ENCODE measurements around the gene MEX3D. TPM values are rescaled to one million over a fixed set of nuclear protein-coding genes. Genes with fewer than 3 reads are reported as not detected.

MEX3D gene
- total RNA-seq, 2 experiments from 2014 or later, result 11.9 to 13.6 TPM

DNA sequence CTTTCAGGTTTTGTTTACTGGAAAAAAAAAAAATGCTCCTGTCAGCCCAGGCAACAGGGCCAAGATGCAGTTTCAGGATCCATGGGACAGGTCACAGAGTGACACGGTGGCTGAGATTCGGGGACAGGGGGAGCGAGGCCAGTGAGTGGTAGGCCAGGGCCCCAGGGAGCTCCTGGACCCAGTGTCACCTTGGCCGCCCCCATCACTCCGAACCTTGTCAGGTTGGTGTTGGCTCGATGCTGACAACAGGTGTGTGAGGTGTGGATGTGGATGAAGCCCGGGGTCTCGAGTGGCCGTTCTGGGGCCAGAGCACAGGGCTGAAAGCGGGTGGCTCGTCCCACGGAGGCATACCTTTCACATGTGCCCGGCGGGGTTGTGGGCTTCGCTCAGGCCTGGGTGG is 43.2 kb upstream of the MEX3D start:
- TF ChIP-seq, protein P1, sequence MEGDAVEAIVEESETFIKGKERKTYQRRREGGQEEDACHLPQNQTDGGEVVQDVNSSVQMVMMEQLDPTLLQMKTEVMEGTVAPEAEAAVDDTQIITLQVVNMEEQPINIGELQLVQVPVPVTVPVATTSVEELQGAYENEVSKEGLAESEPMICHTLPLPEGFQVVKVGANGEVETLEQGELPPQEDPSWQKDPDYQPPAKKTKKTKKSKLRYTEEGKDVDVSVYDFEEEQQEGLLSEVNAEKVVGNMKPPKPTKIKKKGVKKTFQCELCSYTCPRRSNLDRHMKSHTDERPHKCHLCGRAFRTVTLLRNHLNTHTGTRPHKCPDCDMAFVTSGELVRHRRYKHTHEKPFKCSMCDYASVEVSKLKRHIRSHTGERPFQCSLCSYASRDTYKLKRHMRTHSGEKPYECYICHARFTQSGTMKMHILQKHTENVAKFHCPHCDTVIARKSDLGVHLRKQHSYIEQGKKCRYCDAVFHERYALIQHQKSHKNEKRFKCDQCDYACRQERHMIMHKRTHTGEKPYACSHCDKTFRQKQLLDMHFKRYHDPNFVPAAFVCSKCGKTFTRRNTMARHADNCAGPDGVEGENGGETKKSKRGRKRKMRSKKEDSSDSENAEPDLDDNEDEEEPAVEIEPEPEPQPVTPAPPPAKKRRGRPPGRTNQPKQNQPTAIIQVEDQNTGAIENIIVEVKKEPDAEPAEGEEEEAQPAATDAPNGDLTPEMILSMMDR (conservative IDR thresholded peaks at IDR 0.05; ENCODE audit: low read length), result no peak
- TF ChIP-seq EZH2phosphoT487 (IDR thresholded peaks at IDR 0.05; ENCODE audit: borderline replicate concordance, low read depth, low read length), result no peak
- Histone ChIP-seq H3K27ac (ENCODE audit: low read depth, low read length, poor library complexity, severe bottlenecking) (peak overlapping the region; percentile 88), H3K36me3 (ENCODE audit: insufficient read depth, low read length) (peaks cover 82% of the 10 kb centered on the region), H3K4me3 (ENCODE audit: low read depth, low read length, poor library complexity, severe bottlenecking) (no peak overlapping the region), H3K79me2 (ENCODE audit: insufficient read depth, low read depth, low read length) (peaks cover 6% of the 10 kb centered on the region; the same call in 1 of the 2 replicates), H3K9me2 (ENCODE audit: insufficient read depth, low read length) (no peaks in the 10 kb centered on the region), H3K4me1 (ENCODE audit: insufficient read depth, low read length, poor library complexity, severe bottlenecking) (peaks cover 79% of the 10 kb centered on the region), H2AFZ (ENCODE audit: low read length) (no peak overlapping the region), H3K9me3 (ENCODE audit: low read length) (no peaks in the 10 kb centered on the region), H4K20me1 (ENCODE audit: insufficient read depth, low read length) (no peaks in the 10 kb centered on the region), H3K4me2 (ENCODE audit: low read length) (peak overlapping the region; percentile 37)
- intact Hi-C loops (cut with micrococcal nuclease; ENCODE audit: unreplicated experiment), result no loop called here
- DNase-seq (ENCODE audit: low spot score), result no peak
- ChIA-PET POLR2A (interaction anchor here (0.6 kb wide), 1 partner anchor 849 kb away, joined by 7 read pairs; no protein-coding TSS in a partner anchor), CTCF (ENCODE audit: unreplicated experiment) (no interaction called here)
- BruUV-seq (replicated peaks), result no TSS peak

DNA sequence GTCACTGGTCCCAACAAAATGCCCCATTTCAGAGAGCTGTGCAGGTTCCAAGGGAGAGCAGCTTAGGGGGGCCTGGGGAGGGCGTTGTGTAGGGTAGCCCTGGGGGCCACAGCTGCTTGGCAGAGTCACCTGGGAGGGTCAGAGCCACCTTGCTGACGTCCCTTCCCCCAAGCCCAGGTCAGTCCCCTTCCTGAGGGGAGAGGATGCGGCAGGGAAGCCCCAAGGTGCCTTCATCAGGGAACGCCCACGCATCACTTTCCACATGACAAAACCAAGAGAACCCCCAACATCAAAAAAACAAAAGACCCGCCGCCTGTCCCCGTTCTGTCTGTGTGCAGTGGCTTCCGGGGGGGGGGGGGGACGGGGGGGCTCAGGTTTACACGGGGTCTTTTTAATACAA is 42.5 kb upstream of the MEX3D start:
- Histone ChIP-seq H3K9me2 (ENCODE audit: insufficient read depth, low read length) (no peaks in the 10 kb centered on the region), H3K9me3 (ENCODE audit: low read length) (no peaks in the 10 kb centered on the region), H3K4me3 (ENCODE audit: low read depth, low read length, poor library complexity, severe bottlenecking) (no peak overlapping the region), H3K27ac (ENCODE audit: low read depth, low read length, poor library complexity, severe bottlenecking) (peak overlapping the region; percentile 88), H2AFZ (ENCODE audit: low read length) (no peak overlapping the region), H4K20me1 (ENCODE audit: insufficient read depth, low read length) (no peaks in the 10 kb centered on the region), H3K36me3 (ENCODE audit: insufficient read depth, low read length) (peaks cover 75% of the 10 kb centered on the region), H3K79me2 (ENCODE audit: insufficient read depth, low read depth, low read length) (no peaks in the 10 kb centered on the region; the same call in 1 of the 2 replicates), H3K4me2 (ENCODE audit: low read length) (peak overlapping the region; percentile 37; the same call in 1 of the 2 replicates), H3K4me1 (ENCODE audit: insufficient read depth, low read length, poor library complexity, severe bottlenecking) (peaks cover 84% of the 10 kb centered on the region)
- CTCF ChIA-PET (ENCODE audit: unreplicated experiment), result no interaction called here
- BruUV-seq (replicated peaks), result no TSS peak
- no peak for DNase-seq (ENCODE audit: low spot score)
- TF ChIP-seq, protein P1 (conservative IDR thresholded peaks at IDR 0.05; ENCODE audit: low read length), result no peak
- TF ChIP-seq EZH2phosphoT487 (IDR thresholded peaks at IDR 0.05; ENCODE audit: borderline replicate concordance, low read depth, low read length), result no peak
- intact Hi-C loops (cut with micrococcal nuclease; ENCODE audit: unreplicated experiment), result no loop called here
- POLR2A ChIA-PET, result no interaction called here

DNA sequence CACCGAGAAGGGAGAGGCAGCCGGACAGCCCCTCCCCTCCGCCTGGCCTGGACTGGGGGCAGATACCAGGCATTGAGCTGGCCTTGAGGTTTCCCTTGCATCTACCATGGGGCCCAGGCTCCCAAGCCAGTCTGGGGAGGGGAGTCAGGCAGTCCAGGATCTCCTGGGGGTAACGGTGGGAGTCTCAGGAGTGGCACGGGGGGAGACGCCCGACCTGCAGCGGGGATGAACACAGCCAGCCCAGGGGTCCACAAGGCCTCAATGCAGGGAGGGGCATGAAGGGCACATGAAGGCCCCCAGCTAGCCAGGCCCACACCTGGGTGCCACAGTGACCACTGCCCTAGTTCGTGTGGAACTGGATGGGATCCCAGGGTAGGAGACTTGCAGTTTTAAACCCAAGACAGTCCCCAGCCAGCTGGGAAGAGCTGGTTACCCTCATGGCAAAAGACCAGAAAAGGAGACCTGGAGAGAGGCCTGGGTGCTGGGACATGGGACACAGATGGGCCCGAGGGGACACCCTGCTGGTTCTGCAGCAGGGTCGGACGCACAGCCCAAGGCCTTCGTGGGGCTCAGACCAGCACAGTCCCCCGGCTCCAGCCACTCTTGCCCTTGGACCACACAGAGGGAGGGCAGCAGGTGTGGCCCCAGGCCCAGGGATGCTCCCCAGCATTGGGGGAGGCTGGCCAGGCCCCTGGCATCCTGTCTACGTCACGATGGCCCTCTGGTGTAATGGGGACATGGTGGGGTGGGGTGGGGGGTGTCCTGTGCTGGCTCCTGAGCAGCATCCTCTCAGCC is 41.8 kb upstream of the MEX3D start:
- CTCF ChIA-PET (ENCODE audit: unreplicated experiment), result no interaction called here
- Histone ChIP-seq H3K9me2 (ENCODE audit: insufficient read depth, low read length) (no peaks in the 10 kb centered on the region), H3K27ac (ENCODE audit: low read depth, low read length, poor library complexity, severe bottlenecking) (peak overlapping the region; percentile 88), H2AFZ (ENCODE audit: low read length) (no peak overlapping the region), H3K4me1 (ENCODE audit: insufficient read depth, low read length, poor library complexity, severe bottlenecking) (peaks cover 84% of the 10 kb centered on the region), H3K9me3 (ENCODE audit: low read length) (no peaks in the 10 kb centered on the region), H3K4me2 (ENCODE audit: low read length) (no peak overlapping the region), H4K20me1 (ENCODE audit: insufficient read depth, low read length) (no peaks in the 10 kb centered on the region), H3K36me3 (ENCODE audit: insufficient read depth, low read length) (peaks cover 68% of the 10 kb centered on the region), H3K4me3 (ENCODE audit: low read depth, low read length, poor library complexity, severe bottlenecking) (no peak overlapping the region), H3K79me2 (ENCODE audit: insufficient read depth, low read depth, low read length) (peaks cover 3% of the 10 kb centered on the region)
- POLR2A ChIA-PET, result no interaction called here
- intact Hi-C loops (cut with micrococcal nuclease; ENCODE audit: unreplicated experiment), result loop anchor here (5.0 kb wide), 1 partner anchor 202 kb away; the partner anchor contains the start of gene ATP8B3
- BruUV-seq (replicated peaks), result TSS peak; percentile 25
- no peak for DNase-seq (ENCODE audit: low spot score)
- TF ChIP-seq EZH2phosphoT487 (IDR thresholded peaks at IDR 0.05; ENCODE audit: borderline replicate concordance, low read depth, low read length), result no peak
- TF ChIP-seq, protein P1 (conservative IDR thresholded peaks at IDR 0.05; ENCODE audit: low read length), result no peak

Data from OCI-LY7 (cell line).